DND-41 (cell line): ENCODE measurements around the gene SOAT1.

ENCODE experiments used
- ATAC-seq: fragments of 200-7000 bp; cut with Tn5 transposase; 3 replicates; pipeline ENCODE4 v1.9.1; 2021; ENCODE audit warnings: low read depth; ENCODE audit not compliant: insufficient read depth
- DNase-seq: peaks from one replicate; pipeline ENCODE4 v3.0.0-alpha.2; 2020
- H2AFZ ChIP-seq: 2 replicates; pipeline ENCODE4 v1.6.0; 2012; ENCODE audit warnings: low read depth, low read length
- H3K27ac ChIP-seq: 2 replicates; pipeline ENCODE4 v1.5.1; 2012; ENCODE audit warnings: low read length, inconsistent platforms
- H3K27me3 ChIP-seq: fragments of 200-600 bp; sonication (generic); 2 replicates; pipeline ENCODE4 v1.6.0; 2012; ENCODE audit warnings: low read length, mild to moderate bottlenecking, inconsistent platforms; ENCODE audit not compliant: insufficient read depth, poor library complexity
- H3K36me3 ChIP-seq: 2 replicates; pipeline ENCODE4 v1.5.1; 2012; ENCODE audit warnings: low read length, inconsistent platforms; ENCODE audit not compliant: insufficient read depth
- H3K4me1 ChIP-seq: 2 replicates; pipeline ENCODE4 v1.5.1; 2012; ENCODE audit warnings: mild to moderate bottlenecking, low read length; ENCODE audit not compliant: insufficient read depth
- H3K4me2 ChIP-seq: 2 replicates; pipeline ENCODE4 v1.6.0; 2012; ENCODE audit warnings: mild to moderate bottlenecking, moderate library complexity, low read length, inconsistent platforms; ENCODE audit not compliant: insufficient read depth
- H3K4me3 ChIP-seq, 2 experiments: fragments of 200-600 bp in 1 of 2; shearing (Covaris generic) in 1 of 2; 2 replicates each; pipeline ENCODE4 v1.5.1; 2012 to 2016; ENCODE audit warnings: inconsistent platforms in 2 of 2, low read length in 2 of 2, mild to moderate bottlenecking in 2 of 2, low read depth in 1 of 2, moderate library complexity in 1 of 2
- H3K79me2 ChIP-seq: 2 replicates; pipeline ENCODE4 v1.6.0; 2012; ENCODE audit warnings: low read length, inconsistent platforms; ENCODE audit not compliant: insufficient read depth
- H3K9ac ChIP-seq: 2 replicates; pipeline ENCODE4 v1.6.0; 2012; ENCODE audit warnings: low read depth, mild to moderate bottlenecking, inconsistent platforms, low read length, moderate library complexity
- H3K9me3 ChIP-seq: 2 replicates; pipeline ENCODE4 v1.5.1; 2012; ENCODE audit warnings: low read length, moderate library complexity, mild to moderate bottlenecking, inconsistent platforms; ENCODE audit not compliant: insufficient read depth, severe bottlenecking
- H4K20me1 ChIP-seq: 2 replicates; pipeline ENCODE4 v1.6.0; 2012; ENCODE audit warnings: low read length; ENCODE audit not compliant: insufficient read depth
- EZH2 ChIP-seq: IDR thresholded peaks from 3 replicates; pipeline ENCODE4 v1.6.1; 2012; ENCODE audit warnings: borderline replicate concordance, low read depth, mild to moderate bottlenecking, moderate library complexity, low read length, inconsistent platforms; ENCODE audit not compliant: severe bottlenecking
- TF ChIP-seq, protein P1 (sequence below): IDR thresholded peaks from 2 replicates; pipeline ENCODE4 v1.5.1; 2012; ENCODE audit warnings: borderline replicate concordance, low read length, moderate library complexity, mild to moderate bottlenecking; ENCODE audit not compliant: poor library complexity, severe bottlenecking; ENCODE audit errors: extremely low read depth

SOAT1 gene

DNA sequence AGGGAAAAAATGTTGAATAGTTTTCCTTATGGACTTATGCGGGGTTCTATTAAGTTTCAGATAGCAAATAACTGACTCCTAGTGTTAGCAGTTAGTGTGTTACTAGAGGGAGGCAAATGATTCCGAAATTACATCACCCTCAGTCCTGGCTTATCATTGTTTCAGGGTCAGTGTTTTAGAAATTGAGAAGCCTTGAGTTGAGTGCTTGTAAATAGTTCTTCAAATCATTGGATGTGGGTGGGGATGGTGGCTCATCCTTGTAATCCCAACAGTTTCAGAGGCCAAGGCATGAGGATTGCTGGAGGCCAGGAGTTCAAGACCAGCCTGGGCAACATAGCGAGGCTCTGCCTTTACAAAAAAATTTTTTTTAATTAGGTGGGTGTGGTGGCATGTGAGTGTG is 21.3 kb downstream of the SOAT1 start:
- H3K9ac ChIP-seq: no peak overlapping the region
- H3K36me3 ChIP-seq: peaks cover 28% of the 10 kb centered on the region; the same call in 1 of the 2 replicates
- ATAC-seq (no peak), DNase-seq (no peak)
- no peaks in the 10 kb centered on the region for H3K9me3 ChIP-seq
- H2AFZ ChIP-seq: no peak overlapping the region
- H4K20me1 ChIP-seq: no peaks in the 10 kb centered on the region
- H3K4me2 ChIP-seq: no peak overlapping the region
- H3K4me3 ChIP-seq: no peak overlapping the region
- no peak overlapping the region for H3K27ac ChIP-seq
- H3K4me1 ChIP-seq: no peaks in the 10 kb centered on the region
- TF ChIP-seq, protein P1, sequence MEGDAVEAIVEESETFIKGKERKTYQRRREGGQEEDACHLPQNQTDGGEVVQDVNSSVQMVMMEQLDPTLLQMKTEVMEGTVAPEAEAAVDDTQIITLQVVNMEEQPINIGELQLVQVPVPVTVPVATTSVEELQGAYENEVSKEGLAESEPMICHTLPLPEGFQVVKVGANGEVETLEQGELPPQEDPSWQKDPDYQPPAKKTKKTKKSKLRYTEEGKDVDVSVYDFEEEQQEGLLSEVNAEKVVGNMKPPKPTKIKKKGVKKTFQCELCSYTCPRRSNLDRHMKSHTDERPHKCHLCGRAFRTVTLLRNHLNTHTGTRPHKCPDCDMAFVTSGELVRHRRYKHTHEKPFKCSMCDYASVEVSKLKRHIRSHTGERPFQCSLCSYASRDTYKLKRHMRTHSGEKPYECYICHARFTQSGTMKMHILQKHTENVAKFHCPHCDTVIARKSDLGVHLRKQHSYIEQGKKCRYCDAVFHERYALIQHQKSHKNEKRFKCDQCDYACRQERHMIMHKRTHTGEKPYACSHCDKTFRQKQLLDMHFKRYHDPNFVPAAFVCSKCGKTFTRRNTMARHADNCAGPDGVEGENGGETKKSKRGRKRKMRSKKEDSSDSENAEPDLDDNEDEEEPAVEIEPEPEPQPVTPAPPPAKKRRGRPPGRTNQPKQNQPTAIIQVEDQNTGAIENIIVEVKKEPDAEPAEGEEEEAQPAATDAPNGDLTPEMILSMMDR: no peak
- no peak for TF ChIP-seq EZH2
- no peaks in the 10 kb centered on the region for H3K27me3 ChIP-seq
- H3K79me2 ChIP-seq: peaks cover 49% of the 10 kb centered on the region

DNA sequence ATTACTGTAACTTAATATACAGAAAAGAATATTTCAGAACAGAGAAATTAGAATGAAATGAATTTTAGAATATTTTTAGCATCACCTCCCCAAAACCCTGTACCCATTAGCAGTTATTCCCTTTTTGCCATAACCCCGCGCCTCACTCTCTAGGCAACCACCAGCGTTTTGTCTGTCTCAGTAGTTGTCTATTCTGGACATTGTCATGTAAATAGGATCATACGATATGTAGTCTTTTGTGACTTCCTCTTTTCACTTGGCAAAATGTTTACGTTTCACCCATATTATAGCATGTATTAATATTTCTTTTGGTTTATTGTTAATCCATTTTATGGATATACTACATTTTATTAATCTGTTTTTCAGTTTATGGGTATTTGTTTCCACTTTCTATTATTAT is 24.9 kb downstream of the SOAT1 start:
- no peak for DNase-seq

DNA sequence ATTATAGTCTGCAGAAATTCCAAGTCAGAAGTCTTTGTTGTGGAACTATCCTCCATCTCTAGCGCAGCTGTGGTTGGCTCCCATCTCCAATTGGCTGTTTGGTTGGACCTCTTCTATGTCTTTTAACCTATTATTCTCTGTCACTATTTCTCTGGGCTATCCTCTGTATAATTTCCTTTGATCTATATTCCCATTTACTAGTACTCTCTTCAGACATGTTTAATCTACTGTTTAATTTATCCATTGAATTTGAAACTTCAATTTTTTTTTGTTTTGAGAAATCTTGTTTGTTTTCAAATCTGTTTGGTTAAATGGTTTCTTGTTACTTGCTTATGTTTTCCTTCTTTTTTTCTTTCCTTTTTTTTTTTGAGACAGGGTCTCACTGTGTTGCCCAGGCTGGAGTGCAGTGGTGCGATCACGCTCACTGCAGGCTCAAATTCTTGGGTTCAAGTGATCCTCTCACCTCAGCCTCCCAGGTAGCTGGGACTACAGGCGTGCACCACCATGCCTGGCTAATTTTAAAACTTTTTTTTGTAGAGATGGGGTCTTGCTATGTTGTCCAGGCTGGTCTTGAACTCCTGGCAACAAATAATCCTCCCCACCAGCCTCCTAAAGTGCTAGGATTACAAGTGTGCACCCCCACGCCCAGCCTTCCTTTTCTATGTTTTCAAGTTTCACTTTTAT is 28.1 kb downstream of the SOAT1 start:
- Histone ChIP-seq H3K27me3 (no peaks in the 10 kb centered on the region), H2AFZ (no peak overlapping the region), H3K36me3 (peaks cover 45% of the 10 kb centered on the region), H3K9ac (no peak overlapping the region), H3K4me2 (no peak overlapping the region), H3K4me3 (no peak overlapping the region), H3K27ac (no peak overlapping the region), H3K79me2 (peaks cover 27% of the 10 kb centered on the region), H3K4me1 (no peaks in the 10 kb centered on the region), H3K9me3 (no peaks in the 10 kb centered on the region), H4K20me1 (no peaks in the 10 kb centered on the region)
- no peak for TF ChIP-seq EZH2
- TF ChIP-seq, protein P1: no peak
- ATAC-seq: no peak
- no peak for DNase-seq

More for the DNA sequence above, 24.9 kb downstream of the SOAT1 start:
- Histone ChIP-seq H3K36me3 (peaks cover 35% of the 10 kb centered on the region), H3K9me3 (no peaks in the 10 kb centered on the region), H4K20me1 (no peaks in the 10 kb centered on the region), H3K9ac (no peak overlapping the region), H3K79me2 (peaks cover 45% of the 10 kb centered on the region), H3K27ac (no peak overlapping the region), H3K4me1 (no peaks in the 10 kb centered on the region), H3K27me3 (no peaks in the 10 kb centered on the region), H2AFZ (no peak overlapping the region), H3K4me3 (no peak overlapping the region), H3K4me2 (no peak overlapping the region)
- TF ChIP-seq EZH2: no peak
- TF ChIP-seq, protein P1: no peak
- no peak for ATAC-seq
